ENCODE data around the gene M6PR.
"Not testable (repeated sequence)": the region's sequence is repeated elsewhere in the genome, so short reads cannot be mapped to it uniquely, and the experiment has no call there.

GRCh38 chr12:8902703-8903102 lies 46.7 kb downstream of the M6PR start:
- TF ChIP-seq POLR2AphosphoS5, POLR2A (IDR thresholded peaks at IDR 0.05): not testable (repeated sequence)
